ENCODE data around the gene PDZD4.

Gene PDZD4

DNA sequence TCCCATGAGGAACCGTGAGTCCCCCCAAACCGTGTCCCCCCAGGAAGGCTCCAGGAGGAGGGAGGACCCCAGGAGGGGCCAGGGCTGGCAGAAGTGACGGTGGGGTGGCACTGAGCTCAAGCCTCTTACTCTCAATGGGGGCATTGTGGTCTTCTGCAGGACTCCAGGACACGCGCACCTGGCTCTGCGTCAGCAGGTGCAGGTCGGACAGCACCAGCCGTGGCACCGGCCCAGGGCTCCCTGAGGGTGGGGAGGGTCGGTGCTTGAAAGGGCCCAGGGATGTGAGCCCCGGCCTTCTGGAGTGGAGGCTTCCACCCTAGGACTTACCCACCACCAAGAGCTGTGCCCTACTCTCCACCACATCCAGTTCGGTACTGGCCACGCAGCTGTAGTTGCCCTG lies 37.3 kb upstream of the PDZD4 start:
- no peak for DNase-seq

- DNase-seq, result no peak
These were observed 36.8 kb upstream of the PDZD4 start for GRCh38 chrX:153867139-153867538.

- DNase-seq, result no peak
These were observed 36.1 kb upstream of the PDZD4 start for GRCh38 chrX:153866302-153867019.

GRCh38 chrX:153865685-153866084 lies 35.3 kb upstream of the PDZD4 start:
- no peak for DNase-seq

- DNase-seq, result no peak
These were observed 34.9 kb upstream of the PDZD4 start for GRCh38 chrX:153865321-153865580.

- DNase-seq, result no peak
These were observed 34.4 kb upstream of the PDZD4 start for GRCh38 chrX:153864561-153865320.

- DNase-seq, result no peak
These were observed 33.8 kb upstream of the PDZD4 start for GRCh38 chrX:153864101-153864500.

- no peak for DNase-seq
These were observed 33.1 kb upstream of the PDZD4 start for GRCh38 chrX:153863251-153863991.

DNA sequence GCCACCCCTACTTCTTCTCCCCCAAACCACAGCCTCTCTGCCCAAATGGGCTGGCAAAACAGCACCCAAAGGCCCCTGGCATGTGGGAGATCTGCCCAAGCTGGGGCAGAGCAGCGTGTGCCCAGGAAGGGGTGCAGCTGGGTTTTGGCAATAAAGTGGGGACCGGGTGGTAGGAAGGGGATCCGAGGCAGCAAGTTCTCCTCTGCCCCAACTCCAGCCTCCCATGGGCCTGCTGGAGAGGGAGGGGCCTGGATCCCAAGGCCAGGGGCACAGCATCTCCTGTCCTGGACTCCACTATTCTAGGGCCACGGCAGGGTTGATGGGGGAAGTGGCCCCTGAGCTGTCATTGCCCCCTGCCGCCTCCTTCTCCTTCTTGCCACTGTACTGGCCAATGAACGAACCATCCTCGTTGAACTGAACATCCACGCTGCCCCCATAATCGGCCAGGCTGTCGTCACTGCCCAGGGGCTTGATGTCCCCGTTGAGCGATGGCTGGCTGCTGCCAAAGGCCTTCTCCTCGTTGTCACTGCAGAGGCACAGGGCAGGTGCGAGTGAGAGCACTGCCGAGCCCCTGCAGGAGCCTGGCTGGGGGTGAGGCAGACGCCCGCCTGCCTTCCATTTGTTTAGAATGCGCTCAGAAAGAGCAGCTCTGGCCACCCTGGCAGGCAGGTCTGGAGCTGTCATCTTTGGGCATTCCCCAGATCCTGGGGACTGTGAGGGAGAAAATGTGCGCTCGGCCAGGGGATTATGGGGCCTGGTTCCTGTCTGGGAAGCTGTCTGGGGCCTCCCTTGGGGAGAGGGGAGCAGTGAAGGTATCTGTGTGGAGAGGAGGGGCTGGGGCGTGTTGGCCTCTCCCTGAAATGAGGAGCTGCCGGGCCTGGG lies 32.3 kb upstream of the PDZD4 start:
- no peak for DNase-seq

DNA sequence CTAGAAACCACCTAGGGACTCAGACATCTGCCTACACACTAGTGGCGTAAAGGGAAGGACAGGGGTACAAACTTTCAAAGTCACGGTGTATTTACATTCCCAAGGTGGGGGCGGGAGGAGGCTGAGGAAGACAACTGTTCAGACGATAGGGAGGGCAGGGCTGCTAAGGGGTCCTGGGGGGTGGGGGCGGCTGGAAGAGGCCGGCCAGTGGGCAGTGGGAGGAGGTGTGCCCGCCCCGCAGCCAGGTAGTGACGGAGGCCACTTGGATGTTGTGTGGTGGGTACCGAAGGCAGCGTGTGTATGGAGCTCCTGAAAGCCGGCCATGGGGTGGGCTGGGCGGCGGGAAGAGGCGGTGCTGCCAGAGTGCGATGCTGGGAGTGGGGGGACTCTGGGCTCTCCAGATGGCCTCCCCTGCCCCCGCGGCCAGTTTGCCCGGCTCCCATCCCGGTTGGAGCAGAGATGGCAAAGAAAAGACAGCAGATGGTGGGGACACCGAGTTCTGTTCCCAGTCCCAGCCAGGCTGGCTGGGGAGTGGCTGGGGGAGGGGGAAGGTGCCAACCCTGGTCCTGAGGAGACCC lies 31.5 kb upstream of the PDZD4 start:
- no peak for DNase-seq

DNA sequence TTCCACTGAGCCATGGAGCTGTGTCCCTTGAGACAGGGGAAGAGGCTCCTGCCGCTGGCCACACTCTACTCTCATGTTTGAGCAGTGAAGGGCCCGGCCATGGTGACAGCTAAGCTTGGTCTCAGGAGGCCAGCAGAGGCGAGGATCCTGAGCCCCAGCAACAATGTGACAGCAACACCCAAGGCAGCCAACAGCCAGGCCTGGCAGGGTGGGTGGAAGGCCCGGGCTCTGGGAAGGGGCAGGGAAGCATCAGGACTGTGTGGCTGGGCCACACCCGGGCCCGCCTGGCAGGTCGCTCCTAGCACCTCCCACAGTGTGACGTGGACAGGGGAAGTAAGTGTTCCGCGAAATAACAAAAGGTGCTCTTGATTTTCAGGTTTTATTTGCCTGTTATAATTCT lies 30.8 kb upstream of the PDZD4 start:
- DNase-seq, result no peak

GRCh38 chrX:153857348-153857903 lies 27.1 kb upstream of the PDZD4 start:
- no peak for DNase-seq

DNA sequence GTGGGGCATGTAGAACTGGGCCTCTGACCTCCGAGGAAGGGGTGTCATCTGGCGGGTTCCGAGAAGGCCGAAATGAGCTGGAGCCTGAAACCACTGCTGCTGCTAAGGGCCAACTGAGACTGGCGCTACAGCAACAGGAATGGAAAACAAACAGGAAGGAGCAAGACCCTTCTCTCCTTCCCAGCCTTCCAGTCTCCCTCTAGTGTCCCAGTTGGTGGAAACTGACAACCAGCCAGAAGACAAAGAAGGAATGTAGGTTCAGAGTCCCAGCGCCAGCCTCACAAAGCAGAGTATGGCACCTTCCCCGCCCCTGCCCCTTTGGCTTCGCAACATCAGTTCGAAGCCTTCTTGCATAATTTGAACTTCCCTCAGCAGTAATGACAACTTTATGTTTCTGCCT lies 24.4 kb upstream of the PDZD4 start:
- DNase-seq, result no peak

- no peak for DNase-seq
These were observed 23.5 kb upstream of the PDZD4 start for GRCh38 chrX:153853902-153854267.

GRCh38 chrX:153853180-153853901 lies 23.0 kb upstream of the PDZD4 start:
- no peak for DNase-seq

GRCh38 chrX:153851981-153852380 lies 21.6 kb upstream of the PDZD4 start:
- DNase-seq, result no peak

- no peak for DNase-seq
These were observed 18.0 kb upstream of the PDZD4 start for GRCh38 chrX:153848325-153848724.

GRCh38 chrX:153845842-153846241 lies 15.5 kb upstream of the PDZD4 start:
- DNase-seq, result no peak

- no peak for DNase-seq
These were observed 14.9 kb upstream of the PDZD4 start for GRCh38 chrX:153845195-153845594.

GRCh38 chrX:153844509-153845082 lies 14.3 kb upstream of the PDZD4 start:
- no peak for DNase-seq

GRCh38 chrX:153836921-153837320 lies 6.6 kb upstream of the PDZD4 start:
- DNase-seq, result no peak

All from NCI-H1417 treated with DMSO at 0.1 percent for 48 hours (cell line).